ENCODE data around the gene CCDC57. TPM values are rescaled to one million over a fixed set of nuclear protein-coding genes. Genes with fewer than 3 reads are reported as not detected.

Gene CCDC57
- total RNA-seq, 4 donors from 2014 or later: 8.4 to 21.6 (median 16.4) TPM

- Histone ChIP-seq H3K27me3 (no peaks in the 10 kb centered on the region), H3K9me3 (no peaks in the 10 kb centered on the region), H3K27ac (replicated peaks in 1 of 4) (peak within 1 kb of the TSS; percentile 88 to 99 (median 95)), H3K4me1 (peaks cover 33 to 66% (median 57%) of the 10 kb centered on the region in 4 donors), H3K4me3 (peak within 1 kb of the TSS; percentile 74 to 92 (median 84)), H3K36me3 (peaks cover 10 to 33% (median 28%) of the 10 kb centered on the region in 4 donors)
- intact Hi-C loops (cut with DNase I): loop anchor here (5.0 kb wide), 1 partner anchor 66 kb away; the partner anchor contains the start of gene RAC3
- TF ChIP-seq POLR2AphosphoS5 (IDR thresholded peaks at IDR 0.05) (peak; percentile 80 to 85), CTCF (IDR thresholded peaks at IDR 0.05) (peak in 2 of 3 experiments; percentile 36 to 55), EP300 (IDR thresholded peaks at IDR 0.05) (no peak), POLR2A (IDR thresholded peaks at IDR 0.05; ENCODE audit: low read depth) (peak; percentile 57)
- peak; percentile 98 for DNase-seq (ENCODE audit: extremely low spot score)
- WGBS: 0% methylated on average over 29 of the region's 124 CpGs
Measured at GRCh38 chr17:82098169-82098938, 114.3 kb downstream of the CCDC57 start, which contains the start of gene FASN. FASN (minus strand) TSS chr17:82098236; CDS start chr17:82096445, 1,791 bp downstream.

DNA sequence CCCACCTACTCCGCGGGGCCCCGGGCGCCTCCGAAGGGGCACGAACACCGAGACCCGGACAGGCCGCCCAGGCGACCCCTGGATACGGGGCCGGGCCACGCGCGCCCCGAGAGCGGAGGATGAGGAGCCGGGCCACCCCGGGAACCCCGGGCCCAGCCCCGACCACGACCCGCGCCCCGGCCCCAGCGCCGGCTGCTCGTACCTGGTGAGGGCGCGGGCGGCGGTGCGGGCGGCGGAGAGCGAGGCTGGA is 114.8 kb downstream of the CCDC57 start:
- WGBS: no CpG with 5 or more reads among the region's 36 CpGs
- H3K4me1 ChIP-seq: peaks cover 33 to 60% (median 52%) of the 10 kb centered on the region in 4 donors

DNA sequence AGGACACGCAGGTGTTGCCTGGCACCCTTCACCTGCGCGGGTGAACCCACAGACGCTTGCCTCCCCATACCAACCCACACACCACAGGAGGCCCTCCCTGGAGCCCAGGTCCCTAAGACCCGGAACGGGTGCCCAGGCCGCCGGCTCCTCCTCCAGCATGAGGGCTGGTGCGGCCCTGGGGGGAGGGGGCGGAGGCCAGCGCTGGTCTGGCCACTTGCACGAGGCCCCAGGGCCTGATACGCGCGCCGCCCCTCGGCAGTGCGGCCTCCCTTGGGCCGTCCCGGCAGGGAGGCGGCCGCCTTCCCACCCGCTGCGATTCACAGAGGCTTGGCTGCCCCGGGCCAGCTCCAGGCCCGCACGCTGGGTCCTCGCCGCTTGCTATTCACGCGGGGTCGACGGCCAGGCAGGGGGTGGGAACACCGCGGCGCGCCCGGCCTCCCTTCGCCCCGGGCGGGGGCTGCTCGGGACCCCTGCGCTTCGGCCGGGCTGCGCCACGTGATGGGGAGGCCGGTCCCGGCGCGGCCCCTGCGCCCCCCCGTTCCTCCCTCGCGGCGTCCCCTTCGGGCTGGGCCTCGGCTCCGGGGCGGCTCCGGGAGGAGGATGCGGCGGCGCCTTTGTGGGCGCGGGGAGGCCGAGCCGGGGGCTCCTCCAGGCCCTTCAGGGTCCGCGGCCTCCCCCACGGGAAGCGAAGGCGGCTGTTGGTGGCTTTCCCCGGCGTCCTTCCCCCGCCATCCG is 115.3 kb downstream of the CCDC57 start:
- Histone ChIP-seq H3K27ac (replicated peaks in 1 of 4) (peak overlapping the region; percentile 88 to 99 (median 95)), H3K36me3 (peaks cover 20 to 43% (median 38%) of the 10 kb centered on the region in 4 donors), H3K4me3 (peak overlapping the region; percentile 74 to 92 (median 84)), H3K27me3 (no peaks in the 10 kb centered on the region), H3K4me1 (peaks cover 33 to 57% (median 52%) of the 10 kb centered on the region in 4 donors), H3K9me3 (no peaks in the 10 kb centered on the region)
- intact Hi-C loops (cut with DNase I): loop anchor here (5.0 kb wide), 1 partner anchor 65 kb away; the partner anchor contains the start of gene RAC3
- DNase-seq (ENCODE audit: extremely low spot score): no peak
- TF ChIP-seq POLR2AphosphoS5 (IDR thresholded peaks at IDR 0.05): no peak
- no peak for TF ChIP-seq POLR2A (IDR thresholded peaks at IDR 0.05; ENCODE audit: low read depth)
- no peak for TF ChIP-seq CTCF (IDR thresholded peaks at IDR 0.05)
- TF ChIP-seq EP300 (IDR thresholded peaks at IDR 0.05): no peak
- 0% methylated on average over 4 of the region's 77 CpGs for WGBS

More for the DNA sequence above, 114.8 kb downstream of the CCDC57 start:
- no peak for DNase-seq (ENCODE audit: extremely low spot score)
- Histone ChIP-seq H3K27ac (replicated peaks in 1 of 4) (peak overlapping the region; percentile 88 to 99 (median 95)), H3K4me3 (peak overlapping the region; percentile 74 to 92 (median 84)), H3K27me3 (no peaks in the 10 kb centered on the region), H3K36me3 (peaks cover 15 to 38% (median 33%) of the 10 kb centered on the region in 4 donors), H3K9me3 (no peaks in the 10 kb centered on the region)
- intact Hi-C loops (cut with DNase I): loop anchor here (5.0 kb wide), 1 partner anchor 66 kb away; the partner anchor contains the start of gene RAC3
- TF ChIP-seq CTCF (IDR thresholded peaks at IDR 0.05) (no peak), POLR2A (IDR thresholded peaks at IDR 0.05; ENCODE audit: low read depth) (no peak), POLR2AphosphoS5 (IDR thresholded peaks at IDR 0.05) (no peak), EP300 (IDR thresholded peaks at IDR 0.05) (no peak)

DNA sequence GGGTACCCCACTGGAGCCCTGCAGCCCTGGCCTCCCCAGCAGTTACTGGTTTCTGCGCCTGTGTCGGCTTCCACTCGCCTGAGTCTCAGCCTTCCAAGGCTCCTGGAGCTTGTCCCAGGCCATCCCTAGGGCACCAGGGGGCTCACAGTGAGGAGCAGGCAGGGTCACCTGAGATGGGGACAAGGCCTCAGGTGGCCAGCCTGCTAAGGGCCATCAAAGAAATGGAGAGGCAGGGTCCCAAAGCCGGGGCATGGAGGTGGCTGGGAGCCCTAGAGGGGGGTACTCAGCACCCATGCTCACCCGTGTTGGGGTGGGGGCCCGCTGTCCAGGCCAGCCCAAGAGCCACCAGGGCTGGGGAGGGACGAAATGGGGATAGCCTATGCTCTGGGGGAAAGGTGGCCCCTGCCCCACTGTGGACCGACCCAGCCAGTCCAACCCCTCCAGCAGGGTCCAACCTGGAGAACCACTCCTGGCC is 115.9 kb downstream of the CCDC57 start:
- peak overlapping the region; percentile 74 to 92 (median 84) for H3K4me3 ChIP-seq
- peaks cover 26 to 49% (median 44%) of the 10 kb centered on the region in 4 donors for H3K36me3 ChIP-seq
- no peaks in the 10 kb centered on the region for H3K27me3 ChIP-seq
- DNase-seq (ENCODE audit: extremely low spot score): no peak
- TF ChIP-seq CTCF (IDR thresholded peaks at IDR 0.05) (no peak), EP300 (IDR thresholded peaks at IDR 0.05) (no peak), POLR2AphosphoS5 (IDR thresholded peaks at IDR 0.05) (no peak)
- intact Hi-C loops (cut with DNase I): loop anchor here (5.0 kb wide), 1 partner anchor 64 kb away; the partner anchor contains the start of gene RAC3
- peaks cover 33 to 53% (median 49%) of the 10 kb centered on the region in 4 donors for H3K4me1 ChIP-seq
- no peaks in the 10 kb centered on the region for H3K9me3 ChIP-seq
- 68% methylated on average over 4 of the region's 8 CpGs for WGBS
- peak overlapping the region; percentile 88 to 99 (median 95) for H3K27ac ChIP-seq (replicated peaks in 1 of 4)

All from esophagus muscularis mucosa (tissue), 4 donors.